Activated CD8-positive, alpha-beta T cell treated with anti-CD3 and anti-CD28 coated beads, Interleukin-2, amount 10 ng/mL, durations not matched to agents 7 days and 5 days (primary cell): ENCODE results near the gene TBCD. TPM values are rescaled to one million over a fixed set of nuclear protein-coding genes. Genes with fewer than 3 reads are reported as not detected.
A peak's percentile ranks its signal among the peaks of the same experiment; 100 is the strongest.
"Not testable (repeated sequence)": the region's sequence is repeated elsewhere in the genome, so short reads cannot be mapped to it uniquely, and the experiment has no call there.

Experiments used
- ATAC-seq: fragments of 150-1000 bp; cut with Tn5 transposase; one replicate; pipeline ENCODE4 v1.10.0; 2021; ENCODE audit warnings: moderate library complexity
- CTCF ChIA-PET: fragments of 350-600 bp; sonication (Branson Sonifier 250); formaldehyde crosslinking; loops from one replicate; lab custom pipeline; 2021; ENCODE audit warnings: antibody characterized with exemption; lab: Charles Lee
- POLR2A ChIA-PET: fragments of 350-600 bp; sonication (Branson Sonifier 250); formaldehyde crosslinking; loops from one replicate; lab custom pipeline; 2021; ENCODE audit warnings: antibody characterized with exemption; lab: Charles Lee
- DNase-seq: peaks from one replicate; pipeline ENCODE4 v3.0.0-alpha.2; 2020
- H3K27ac Mint-ChIP-seq: one replicate; pipeline ENCODE4 v1.8.0; 2021; ENCODE audit warnings: mild to moderate bottlenecking, mixed read lengths
- H3K27me3 Mint-ChIP-seq: one replicate; pipeline ENCODE4 v1.8.0; 2021; ENCODE audit warnings: low read depth, mixed read lengths
- H3K36me3 Mint-ChIP-seq: one replicate; pipeline ENCODE4 v1.8.0; 2021; ENCODE audit warnings: low read depth, mixed read lengths
- H3K4me1 Mint-ChIP-seq: one replicate; pipeline ENCODE4 v1.8.0; 2021; ENCODE audit warnings: low read depth, mixed read lengths
- H3K4me3 Mint-ChIP-seq: one replicate; pipeline ENCODE4 v1.8.0; 2021; ENCODE audit warnings: mild to moderate bottlenecking, mixed read lengths
- H3K9me3 Mint-ChIP-seq: one replicate; pipeline ENCODE4 v1.8.0; 2022; ENCODE audit warnings: mixed read lengths; ENCODE audit not compliant: insufficient read depth
- total RNA-seq, 2 experiments: library from RNA; stranded (reverse); gene quantifications; one replicate each; pipeline ENCODE4 v1.2.3, GENCODE V29; 2021

The TBCD gene
- total RNA-seq, 2 experiments from 2014 or later: 112 to 122 TPM

- ChIA-PET POLR2A (no interaction called here), CTCF (no interaction called here)
- Mint-ChIP-seq H3K27ac (no peak overlapping the region), H3K27me3 (no peaks in the 10 kb centered on the region), H3K36me3 (peaks cover 17% of the 10 kb centered on the region), H3K9me3 (peaks cover 5% of the 10 kb centered on the region), H3K4me3 (no peak overlapping the region), H3K4me1 (peaks cover 7% of the 10 kb centered on the region)
- ATAC-seq (no peak), DNase-seq (no peak)
Measured at GRCh38 chr17:82959990-82960418, 208.1 kb downstream of the TBCD start.

- H3K4me3 Mint-ChIP-seq: no peak overlapping the region
- no peak for ATAC-seq
- peaks cover 7% of the 10 kb centered on the region for H3K4me1 Mint-ChIP-seq
- no peak overlapping the region for H3K27ac Mint-ChIP-seq
- no peak for DNase-seq
- H3K36me3 Mint-ChIP-seq: peaks cover 10% of the 10 kb centered on the region
- ChIA-PET CTCF (no interaction called here), POLR2A (no interaction called here)
- no peaks in the 10 kb centered on the region for H3K9me3 Mint-ChIP-seq
- no peaks in the 10 kb centered on the region for H3K27me3 Mint-ChIP-seq
Measured at GRCh38 chr17:82960419-82961271, 208.8 kb downstream of the TBCD start.

GRCh38 chr17:82961366-82962162 is 209.7 kb downstream of the TBCD start:
- ChIA-PET CTCF (no interaction called here), POLR2A (no interaction called here)
- Mint-ChIP-seq H3K9me3 (no peaks in the 10 kb centered on the region), H3K36me3 (peaks cover 7% of the 10 kb centered on the region), H3K27me3 (no peaks in the 10 kb centered on the region), H3K4me1 (peaks cover 7% of the 10 kb centered on the region), H3K4me3 (no peak overlapping the region), H3K27ac (no peak overlapping the region)
- DNase-seq (no peak), ATAC-seq (no peak)

- Mint-ChIP-seq H3K27ac (no peak overlapping the region), H3K27me3 (no peaks in the 10 kb centered on the region), H3K4me1 (peaks cover 7% of the 10 kb centered on the region), H3K4me3 (no peak overlapping the region), H3K36me3 (peaks cover 7% of the 10 kb centered on the region), H3K9me3 (no peaks in the 10 kb centered on the region)
- no peak for DNase-seq
- no peak for ATAC-seq
- ChIA-PET POLR2A (no interaction called here), CTCF (interaction anchor here (1.4 kb wide), 1 partner anchor 238 kb away, joined by 3 read pairs; no protein-coding TSS in a partner anchor)
Measured at GRCh38 chr17:82962163-82962720, 210.4 kb downstream of the TBCD start.

DNA sequence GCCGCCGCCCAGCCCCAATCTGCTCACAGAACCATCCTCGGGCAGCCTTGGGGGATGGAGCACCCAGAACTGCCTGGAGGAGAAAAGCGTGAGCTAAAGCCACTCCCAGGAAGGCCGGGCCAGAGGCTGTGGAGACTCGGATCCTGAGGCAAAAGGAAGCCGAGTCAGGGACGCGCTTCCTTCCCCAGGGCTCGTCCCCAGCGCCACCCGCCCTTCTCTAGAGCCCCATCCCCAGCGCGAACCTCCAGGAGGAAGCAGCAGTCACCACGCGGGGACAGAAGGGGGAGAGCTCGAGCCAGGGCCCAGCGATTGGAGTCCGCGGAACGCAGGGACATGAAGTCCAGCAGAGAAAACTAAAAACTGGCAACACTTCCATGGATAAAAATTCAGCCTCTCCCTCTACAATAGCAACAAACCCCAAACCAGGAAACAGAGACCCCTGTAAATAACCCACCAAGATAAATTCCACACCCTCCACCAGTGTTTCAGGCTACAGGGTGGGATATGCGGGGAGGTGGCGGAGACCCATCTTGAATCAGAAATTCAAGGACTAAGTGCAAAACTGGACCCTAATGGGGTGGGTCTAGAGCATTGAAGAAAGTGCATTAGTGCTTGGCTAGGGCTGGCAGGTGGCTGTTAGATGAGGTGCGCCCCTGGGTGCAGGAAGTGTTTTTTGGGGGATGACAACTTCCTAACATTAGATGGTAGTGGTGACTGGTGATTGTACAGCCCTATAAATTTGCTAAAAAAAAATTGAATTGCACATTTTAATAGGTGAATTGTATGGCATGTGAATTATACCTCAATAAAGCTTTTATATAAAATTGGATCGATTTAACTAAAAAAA is 211.5 kb downstream of the TBCD start:
- peak; percentile 64 for ATAC-seq
- ChIA-PET CTCF (interaction anchor here (0.7 to 1.6 kb wide), 5 partner anchors 16 to 238 kb away, joined by 3 to 5 read pairs (median 4); no protein-coding TSS in a partner anchor), POLR2A (no interaction called here)
- Mint-ChIP-seq H3K9me3 (no peaks in the 10 kb centered on the region), H3K36me3 (peaks cover 7% of the 10 kb centered on the region), H3K4me3 (no peak overlapping the region), H3K4me1 (peaks cover 7% of the 10 kb centered on the region), H3K27ac (no peak overlapping the region), H3K27me3 (no peaks in the 10 kb centered on the region)
- DNase-seq: peak; percentile 62

DNA sequence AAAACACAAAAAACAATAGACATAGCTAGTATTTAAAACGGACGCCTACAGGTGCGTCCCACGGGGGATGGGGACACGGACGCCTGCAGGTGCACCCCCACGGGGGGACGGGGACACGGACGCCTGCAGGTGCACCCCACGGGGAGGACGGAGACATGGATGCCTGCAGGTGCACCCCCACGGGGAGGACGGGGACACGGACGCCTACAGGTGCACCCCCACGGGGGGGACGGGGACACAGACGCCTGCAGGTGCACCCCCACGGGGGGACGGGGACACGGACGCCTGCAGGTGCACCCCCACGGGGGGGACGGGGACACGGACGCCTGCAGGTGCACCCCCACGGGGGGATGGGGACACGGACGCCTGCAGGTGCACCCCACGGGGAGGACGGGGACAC is 212.6 kb downstream of the TBCD start:
- CTCF ChIA-PET: interaction anchor here (0.5 to 1.6 kb wide), 5 partner anchors 15 to 236 kb away, joined by 3 to 6 read pairs (median 5); no protein-coding TSS in a partner anchor
- H3K4me1 Mint-ChIP-seq, ATAC-seq, H3K4me3 Mint-ChIP-seq, H3K36me3 Mint-ChIP-seq, H3K27me3 Mint-ChIP-seq, H3K27ac Mint-ChIP-seq, H3K9me3 Mint-ChIP-seq, DNase-seq, POLR2A ChIA-PET: not testable (repeated sequence)

DNA sequence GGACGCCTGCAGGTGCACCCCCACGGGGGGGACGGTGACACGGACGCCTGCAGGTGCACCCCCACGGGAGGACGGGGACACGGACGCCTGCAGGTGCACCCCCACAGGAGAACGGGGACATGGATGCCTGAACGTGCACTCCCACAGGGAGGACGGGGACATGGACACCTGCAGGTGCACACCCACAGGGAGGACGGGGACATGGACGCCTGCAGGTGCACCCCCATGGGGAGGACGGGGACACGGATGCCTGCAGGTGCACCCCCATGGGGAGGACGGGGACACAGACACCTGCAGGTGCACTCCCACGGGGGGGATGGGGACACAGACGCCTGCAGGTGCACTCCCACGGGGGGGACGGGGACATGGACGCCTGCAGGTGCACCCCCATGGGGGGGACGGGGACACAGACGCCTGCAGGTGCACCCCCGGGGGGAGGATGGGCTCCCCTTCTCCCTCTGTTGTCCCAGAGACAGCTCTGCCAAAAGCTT is 213.0 kb downstream of the TBCD start:
- no peaks in the 10 kb centered on the region for H3K36me3 Mint-ChIP-seq

GRCh38 chr17:82965371-82965770 is 213.5 kb downstream of the TBCD start:
- POLR2A ChIA-PET: no interaction called here
- H3K36me3 Mint-ChIP-seq: no peaks in the 10 kb centered on the region
- H3K9me3 Mint-ChIP-seq: no peaks in the 10 kb centered on the region
- no peak for ATAC-seq
- DNase-seq: no peak
- H3K4me1 Mint-ChIP-seq: peaks cover 7% of the 10 kb centered on the region
- H3K27ac Mint-ChIP-seq: no peak overlapping the region
- CTCF ChIA-PET: no interaction called here
- H3K4me3 Mint-ChIP-seq: no peak overlapping the region
- H3K27me3 Mint-ChIP-seq: no peaks in the 10 kb centered on the region

More for the DNA sequence above, 213.0 kb downstream of the TBCD start:
- Mint-ChIP-seq H3K9me3 (no peaks in the 10 kb centered on the region), H3K4me3 (no peak overlapping the region), H3K4me1 (peaks cover 7% of the 10 kb centered on the region), H3K27ac (no peak overlapping the region), H3K27me3 (no peaks in the 10 kb centered on the region)
- DNase-seq (no peak), ATAC-seq (no peak)
- POLR2A ChIA-PET: no interaction called here
- CTCF ChIA-PET: interaction anchor here (0.5 to 1.6 kb wide), 2 partner anchors 21 to 54 kb away, joined by 5 to 6 read pairs; no protein-coding TSS in a partner anchor

- ATAC-seq: no peak
- no peak for DNase-seq
- no peak overlapping the region for H3K4me3 Mint-ChIP-seq
- CTCF ChIA-PET: no interaction called here
- H3K4me1 Mint-ChIP-seq: peaks cover 10% of the 10 kb centered on the region
- H3K27me3 Mint-ChIP-seq: no peaks in the 10 kb centered on the region
- H3K27ac Mint-ChIP-seq: no peak overlapping the region
- POLR2A ChIA-PET: no interaction called here
- H3K9me3 Mint-ChIP-seq: no peaks in the 10 kb centered on the region
- no peaks in the 10 kb centered on the region for H3K36me3 Mint-ChIP-seq
Measured at GRCh38 chr17:82966415-82966814, 214.6 kb downstream of the TBCD start.

GRCh38 chr17:82967268-82968032 is 215.6 kb downstream of the TBCD start:
- H3K4me3 Mint-ChIP-seq: no peak overlapping the region
- H3K27me3 Mint-ChIP-seq: no peaks in the 10 kb centered on the region
- DNase-seq (no peak), ATAC-seq (no peak)
- ChIA-PET CTCF (no interaction called here), POLR2A (interaction anchor here (0.6 kb wide), 1 partner anchor 95 kb away, joined by 3 read pairs; no protein-coding TSS in a partner anchor)
- no peaks in the 10 kb centered on the region for H3K9me3 Mint-ChIP-seq
- H3K27ac Mint-ChIP-seq: no peak overlapping the region
- peaks cover 10% of the 10 kb centered on the region for H3K4me1 Mint-ChIP-seq
- no peaks in the 10 kb centered on the region for H3K36me3 Mint-ChIP-seq
